Progenitor cell of endocrine pancreas (in vitro differentiated cells): ENCODE data around the gene MYO19. TPM values are rescaled to one million over a fixed set of nuclear protein-coding genes. Genes with fewer than 3 reads are reported as not detected.

Source experiments
- DNase-seq: peaks from one replicate; pipeline ENCODE4 v3.0.0; 2021; ENCODE audit warnings: low spot score; ENCODE audit not compliant: unreplicated experiment
- H3K27ac Mint-ChIP-seq: 2 replicates; pipeline ENCODE4 v1.8.0; 2021; ENCODE audit warnings: mild to moderate bottlenecking, moderate library complexity, mixed read lengths
- H3K27me3 Mint-ChIP-seq: 2 replicates; pipeline ENCODE4 v1.8.0; 2021; ENCODE audit warnings: mixed read lengths
- H3K36me3 Mint-ChIP-seq: 2 replicates; pipeline ENCODE4 v1.8.0; 2022; ENCODE audit warnings: mixed read lengths; ENCODE audit not compliant: insufficient read depth
- H3K4me1 Mint-ChIP-seq: 2 replicates; pipeline ENCODE4 v1.8.0; 2021; ENCODE audit warnings: low read depth, mixed read lengths
- H3K4me3 Mint-ChIP-seq: 2 replicates; pipeline ENCODE4 v1.8.0; 2021; ENCODE audit warnings: low read depth, mild to moderate bottlenecking, moderate library complexity, mixed read lengths
- H3K9me3 Mint-ChIP-seq: 2 replicates; pipeline ENCODE4 v1.8.0; 2021; ENCODE audit warnings: low read depth, mixed read lengths
- CTCF ChIP-seq: fragments of 200-600 bp; sonication (generic); IDR thresholded peaks from one replicate; pipeline ENCODE4 v1.5.0; 2021; ENCODE audit warnings: antibody characterized with exemption, mild to moderate bottlenecking; ENCODE audit not compliant: unreplicated experiment
- total RNA-seq: library from RNA; stranded (reverse); gene quantifications from 2 replicates; pipeline ENCODE4 v1.2.1, GENCODE V29; 2021

MYO19 gene
- total RNA-seq, 1 donor from 2014 or later = 82.2 TPM

- no peaks in the 10 kb centered on the region for H3K27me3 Mint-ChIP-seq
- H3K27ac Mint-ChIP-seq = no peak overlapping the region
- no peak for DNase-seq
- peaks cover 2% of the 10 kb centered on the region for H3K36me3 Mint-ChIP-seq
- peaks cover 17% of the 10 kb centered on the region for H3K4me1 Mint-ChIP-seq
- no peaks in the 10 kb centered on the region for H3K9me3 Mint-ChIP-seq
- H3K4me3 Mint-ChIP-seq = peak overlapping the region; percentile 38
- no peak for TF ChIP-seq CTCF
These were observed 8.1 kb upstream of the MYO19 start for GRCh38 chr17:36542755-36543154.

GRCh38 chr17:36540696-36541095 lies 6.0 kb upstream of the MYO19 start:
- H3K4me1 Mint-ChIP-seq = peaks cover 6% of the 10 kb centered on the region
- no peak for DNase-seq
- peaks cover 5% of the 10 kb centered on the region for H3K36me3 Mint-ChIP-seq
- peak overlapping the region; percentile 41 for H3K27ac Mint-ChIP-seq
- H3K9me3 Mint-ChIP-seq = no peaks in the 10 kb centered on the region
- no peak overlapping the region for H3K4me3 Mint-ChIP-seq
- no peak for TF ChIP-seq CTCF
- no peaks in the 10 kb centered on the region for H3K27me3 Mint-ChIP-seq

DNA sequence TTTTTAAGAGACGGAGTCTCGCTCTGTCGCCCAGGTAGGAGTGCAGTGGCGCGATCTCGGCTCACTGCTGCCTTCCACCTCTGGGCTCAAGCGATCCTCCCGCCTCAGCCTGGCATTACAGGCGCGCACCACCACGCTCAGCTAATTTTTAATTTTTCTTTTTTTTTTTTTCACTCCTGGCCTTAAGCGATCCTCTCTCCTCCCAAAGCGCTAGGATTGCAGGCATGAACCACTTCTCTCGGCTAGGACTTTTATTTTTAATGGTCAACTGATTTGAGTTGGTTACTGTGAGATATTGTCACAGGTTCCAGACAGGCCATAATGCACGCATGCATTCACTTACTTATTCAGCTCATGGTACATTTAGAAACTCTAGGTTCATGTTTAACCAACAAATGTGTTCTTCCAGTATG lies 1.0 kb upstream of the MYO19 start:
- H3K27ac Mint-ChIP-seq = peak overlapping the region; percentile 98
- peak overlapping the region; percentile 95 for H3K4me3 Mint-ChIP-seq
- TF ChIP-seq CTCF = no peak
- H3K36me3 Mint-ChIP-seq = peaks cover 11% of the 10 kb centered on the region
- no peak for DNase-seq
- no peaks in the 10 kb centered on the region for H3K27me3 Mint-ChIP-seq
- H3K9me3 Mint-ChIP-seq = no peaks in the 10 kb centered on the region
- H3K4me1 Mint-ChIP-seq = peaks cover 3% of the 10 kb centered on the region

DNA sequence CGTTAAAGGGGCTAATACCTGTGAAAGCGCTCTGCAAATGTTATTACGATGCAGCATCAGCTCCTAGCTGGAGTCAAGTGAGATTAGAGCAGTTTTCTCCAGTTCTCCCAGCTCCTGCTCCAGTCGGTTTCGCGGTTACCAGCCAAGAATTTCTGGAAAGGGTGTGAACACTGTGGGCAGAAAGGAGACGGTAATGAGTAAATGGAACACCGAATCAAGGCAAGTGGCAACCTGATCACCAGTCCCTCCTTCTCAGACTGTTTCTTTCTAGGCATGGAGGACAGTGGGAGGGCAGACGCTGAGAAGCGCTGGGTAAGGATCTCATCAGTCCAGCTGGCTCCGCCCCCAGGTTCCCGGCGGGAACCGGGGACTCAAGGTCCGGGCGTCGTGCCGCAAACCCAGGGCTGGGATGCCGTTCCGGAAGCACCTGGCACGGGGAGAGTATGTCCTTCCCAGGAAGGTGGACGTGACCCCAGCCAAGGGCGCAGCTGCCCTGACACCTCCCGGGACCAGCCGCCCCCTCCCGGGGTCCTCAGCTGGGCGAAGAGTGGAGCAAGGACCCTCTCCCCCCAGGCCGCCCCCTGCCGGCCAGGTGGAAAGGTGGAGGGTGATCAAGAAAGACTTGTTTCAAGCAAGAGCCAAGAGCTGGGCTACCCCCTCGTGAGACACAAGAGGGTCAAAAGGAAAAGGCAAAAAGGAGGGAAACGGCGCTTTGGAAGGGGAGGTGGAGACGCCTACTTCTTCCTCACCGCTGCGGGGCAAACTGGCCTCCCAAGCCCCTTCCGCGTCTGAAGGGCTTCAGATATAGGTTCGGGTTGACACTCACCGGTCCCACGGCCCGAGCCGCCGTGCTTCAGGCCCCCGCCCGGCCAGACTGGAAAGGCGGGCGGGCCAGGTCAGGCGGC lies 481 bp downstream of the MYO19 start:
- Mint-ChIP-seq H3K4me3 (peak overlapping the region; percentile 95), H3K27ac (peak overlapping the region; percentile 98), H3K36me3 (peaks cover 10% of the 10 kb centered on the region), H3K27me3 (no peaks in the 10 kb centered on the region), H3K9me3 (no peaks in the 10 kb centered on the region), H3K4me1 (peaks cover 3% of the 10 kb centered on the region)
- TF ChIP-seq CTCF = peak; percentile 86
- DNase-seq = peak; percentile 60

- Mint-ChIP-seq H3K27ac (no peak overlapping the region), H3K27me3 (no peaks in the 10 kb centered on the region), H3K36me3 (peaks cover 12% of the 10 kb centered on the region), H3K9me3 (no peaks in the 10 kb centered on the region), H3K4me3 (peak overlapping the region; percentile 33), H3K4me1 (peaks cover 3% of the 10 kb centered on the region)
- no peak for TF ChIP-seq CTCF
- DNase-seq = no peak
These were observed 2.2 kb downstream of the MYO19 start for GRCh38 chr17:36532435-36532975.
